GM12801 (cell line): ENCODE measurements around the gene LRP1B.

Source experiments
- TF ChIP-seq, protein P1 (sequence below): IDR thresholded peaks from one replicate; pipeline ENCODE4 v1.5.1; 2011; ENCODE audit warnings: control low read depth; ENCODE audit not compliant: insufficient read length; ENCODE audit errors: extremely low read depth

The LRP1B gene

DNA sequence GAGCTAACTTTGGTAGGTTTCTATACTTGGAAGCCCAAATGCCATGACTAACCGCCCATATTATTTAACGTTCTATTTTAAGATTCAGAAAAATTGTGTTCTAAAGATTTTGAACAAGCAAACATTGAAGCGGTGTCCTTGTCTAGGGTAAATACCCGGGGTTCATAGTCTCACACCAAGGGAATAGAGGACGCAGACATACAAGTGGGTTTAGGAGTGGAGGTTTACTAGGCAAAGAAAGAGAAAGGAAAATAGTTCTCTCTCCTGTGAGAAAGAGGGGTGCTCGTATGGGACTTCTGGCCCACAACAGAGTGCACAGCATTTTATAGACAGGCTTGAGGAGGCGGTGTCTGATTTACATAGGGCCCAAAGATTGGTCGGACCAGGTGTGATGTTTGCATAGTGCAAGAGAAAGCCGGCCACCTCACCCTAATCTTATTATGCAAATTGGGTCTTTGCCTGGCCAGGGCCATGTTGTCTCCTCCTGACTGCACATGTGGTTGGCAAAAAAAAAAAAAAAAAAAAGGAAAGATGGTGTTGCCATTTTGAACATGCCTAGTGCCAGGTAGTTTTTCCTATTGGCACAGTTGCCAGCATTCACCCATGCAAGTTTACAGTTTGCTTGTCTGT is 1062.6 kb downstream of the LRP1B start:
- TF ChIP-seq, protein P1, sequence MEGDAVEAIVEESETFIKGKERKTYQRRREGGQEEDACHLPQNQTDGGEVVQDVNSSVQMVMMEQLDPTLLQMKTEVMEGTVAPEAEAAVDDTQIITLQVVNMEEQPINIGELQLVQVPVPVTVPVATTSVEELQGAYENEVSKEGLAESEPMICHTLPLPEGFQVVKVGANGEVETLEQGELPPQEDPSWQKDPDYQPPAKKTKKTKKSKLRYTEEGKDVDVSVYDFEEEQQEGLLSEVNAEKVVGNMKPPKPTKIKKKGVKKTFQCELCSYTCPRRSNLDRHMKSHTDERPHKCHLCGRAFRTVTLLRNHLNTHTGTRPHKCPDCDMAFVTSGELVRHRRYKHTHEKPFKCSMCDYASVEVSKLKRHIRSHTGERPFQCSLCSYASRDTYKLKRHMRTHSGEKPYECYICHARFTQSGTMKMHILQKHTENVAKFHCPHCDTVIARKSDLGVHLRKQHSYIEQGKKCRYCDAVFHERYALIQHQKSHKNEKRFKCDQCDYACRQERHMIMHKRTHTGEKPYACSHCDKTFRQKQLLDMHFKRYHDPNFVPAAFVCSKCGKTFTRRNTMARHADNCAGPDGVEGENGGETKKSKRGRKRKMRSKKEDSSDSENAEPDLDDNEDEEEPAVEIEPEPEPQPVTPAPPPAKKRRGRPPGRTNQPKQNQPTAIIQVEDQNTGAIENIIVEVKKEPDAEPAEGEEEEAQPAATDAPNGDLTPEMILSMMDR: no peak

DNA sequence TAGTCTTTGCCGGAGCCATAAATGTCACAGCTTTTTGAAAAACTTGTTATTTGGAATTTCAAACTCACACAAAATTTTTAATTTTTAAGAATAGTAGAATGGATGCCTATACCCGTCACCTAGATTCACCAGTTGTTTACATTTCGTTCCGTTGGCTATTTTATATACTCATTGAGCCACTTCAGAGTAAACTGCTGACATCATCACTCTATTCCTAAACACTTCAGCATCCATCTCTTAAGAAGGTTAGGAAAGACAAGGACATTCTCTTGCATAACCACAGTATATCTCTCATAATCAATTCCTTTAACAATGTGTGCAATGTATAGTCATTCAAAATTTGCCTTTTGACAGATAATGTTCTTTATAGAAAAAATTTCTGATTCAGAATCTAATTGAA is 1065.8 kb downstream of the LRP1B start:
- TF ChIP-seq, protein P1: no peak

DNA sequence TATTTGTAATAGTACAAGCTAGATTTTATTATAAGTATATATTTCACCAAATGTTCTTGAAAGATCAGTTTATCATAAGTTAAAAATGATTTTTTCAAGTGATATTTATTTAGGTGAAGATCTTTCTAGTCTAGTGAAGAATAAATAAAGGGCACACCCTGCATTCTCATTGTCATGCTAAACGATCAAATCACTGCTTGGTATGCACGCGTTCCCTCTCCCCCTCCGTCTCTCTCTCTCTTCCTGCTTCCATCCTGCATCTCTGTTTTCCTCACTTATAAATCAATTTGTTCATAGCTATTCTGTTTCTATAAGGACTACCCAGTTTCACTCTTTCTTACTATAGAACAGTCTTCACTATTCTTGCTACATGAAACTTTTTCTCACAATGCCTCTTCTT is 1067.4 kb downstream of the LRP1B start:
- TF ChIP-seq, protein P1: no peak

DNA sequence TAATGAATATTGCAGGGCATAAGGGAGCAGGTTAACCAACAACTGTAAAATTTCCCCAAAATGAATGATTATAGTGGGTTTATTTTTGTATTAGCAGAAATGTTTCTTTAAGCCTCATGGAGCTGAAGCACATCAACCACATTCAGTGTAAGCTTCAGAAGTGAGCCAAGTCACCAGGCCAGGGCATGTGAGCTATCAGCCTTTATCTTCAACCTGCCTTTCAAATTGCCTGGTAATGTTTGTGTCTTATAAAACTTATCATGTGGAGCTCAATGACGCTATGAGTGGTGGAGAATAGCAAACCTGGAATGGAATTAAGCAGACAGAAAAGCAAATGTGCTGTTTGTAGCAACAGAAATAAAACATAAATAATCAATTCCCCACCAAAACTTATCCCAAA is 1068.4 kb downstream of the LRP1B start:
- TF ChIP-seq, protein P1: no peak

DNA sequence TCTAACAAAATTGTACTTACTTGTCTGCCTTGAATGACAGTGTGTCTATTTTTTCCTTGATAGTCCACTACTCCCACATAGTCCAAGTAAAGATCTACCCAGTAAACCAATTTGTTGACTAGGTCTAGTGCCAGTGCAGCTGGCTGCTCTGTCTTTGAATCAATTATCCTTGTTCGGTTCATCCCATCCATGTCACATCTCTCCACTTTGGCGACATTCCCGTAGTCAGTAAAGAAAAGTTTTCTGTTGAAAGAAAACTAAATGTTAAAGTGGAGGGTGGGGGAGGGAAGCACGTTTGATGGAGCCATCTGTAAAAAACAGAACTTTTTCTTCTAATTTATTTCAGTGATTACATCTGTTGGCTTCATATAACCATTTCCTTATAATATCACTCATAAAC is 1068.8 kb downstream of the LRP1B start:
- TF ChIP-seq, protein P1: no peak

DNA sequence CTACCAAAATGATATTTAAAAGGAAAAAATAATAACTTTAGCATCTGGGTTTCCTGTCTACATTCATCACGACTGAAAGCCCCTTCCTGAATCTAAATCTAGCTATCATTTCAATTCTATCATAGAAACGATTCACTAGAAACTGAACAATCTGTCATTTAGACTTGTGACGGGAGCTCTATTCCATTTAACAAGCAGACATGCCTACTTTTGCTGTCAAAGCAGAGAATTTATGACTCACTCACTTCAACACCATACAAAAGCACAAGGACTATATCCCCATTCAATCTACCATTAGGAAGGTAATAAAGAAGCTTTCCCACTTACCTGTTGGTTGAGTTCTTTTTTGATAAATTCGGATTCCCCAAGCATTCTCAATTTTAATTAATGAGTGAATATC is 1072.3 kb downstream of the LRP1B start:
- TF ChIP-seq, protein P1: no peak

DNA sequence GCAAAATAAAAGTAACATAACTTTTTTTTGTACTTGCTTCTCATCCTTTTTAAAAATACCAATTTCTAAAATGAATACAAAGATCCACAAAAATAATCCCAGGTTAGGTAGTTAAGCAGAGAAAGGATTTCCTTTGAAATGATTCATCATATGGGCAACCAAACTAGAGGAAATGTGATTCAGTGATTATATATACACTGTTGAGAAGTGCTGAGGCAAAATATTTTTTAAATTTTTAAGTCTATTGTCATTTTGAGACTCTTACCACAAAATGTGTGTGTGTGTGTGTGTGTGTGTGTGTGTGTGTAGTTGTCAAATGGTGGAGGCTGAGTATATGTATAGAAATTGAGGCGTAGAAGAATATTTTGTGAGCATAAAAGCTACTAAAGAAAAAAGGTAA is 1075.3 kb downstream of the LRP1B start:
- TF ChIP-seq, protein P1: no peak
